Natural killer cell (primary cell): Measurements from ENCODE around the gene SYNDIG1. TPM values are rescaled to one million over a fixed set of nuclear protein-coding genes. Genes with fewer than 3 reads are reported as not detected.

Experiments
- ATAC-seq, 3 donors: fragments of 150-1000 bp in 2 of 3; fragments of 200-7000 bp in 1 of 3; cut with Tn5 transposase; 1 replicate in 1 of 3; 2 replicates in 2 of 3; pipeline ENCODE4 v1.10.0; 2021; ENCODE audit warnings: mild to moderate bottlenecking in 2 of 3, moderate library complexity in 2 of 3
- DNase-seq, 2 donors: peaks; one replicate each; pipeline versions ENCODE4 v3.0.0 to v3.0.0-alpha.2; 2013 to 2021; ENCODE audit warnings: mixed read lengths in 1 of 2
- H3K27ac ChIP-seq: one replicate; pipeline ENCODE4 v1.5.1; 2013; ENCODE audit warnings: mild to moderate bottlenecking, low read length
- H3K27me3 ChIP-seq: one replicate; pipeline ENCODE4 v1.6.1; 2013; ENCODE audit warnings: low read length; ENCODE audit not compliant: control insufficient read depth, insufficient read depth
- H3K36me3 ChIP-seq: one replicate; pipeline ENCODE4 v1.6.1; 2013; ENCODE audit warnings: low read length; ENCODE audit not compliant: control insufficient read depth, insufficient read depth
- H3K4me1 ChIP-seq: one replicate; pipeline ENCODE4 v1.6.1; 2013; ENCODE audit warnings: low read length; ENCODE audit not compliant: control insufficient read depth, insufficient read depth
- H3K4me3 ChIP-seq: one replicate; pipeline ENCODE4 v1.5.1; 2013; ENCODE audit warnings: low read length
- H3K9me3 ChIP-seq: one replicate; pipeline ENCODE4 v1.6.1; 2013; ENCODE audit warnings: low read length; ENCODE audit not compliant: control insufficient read depth, insufficient read depth
- H3K27ac Mint-ChIP-seq, 2 donors: one replicate each; pipeline ENCODE4 v1.8.0; 2022; ENCODE audit warnings: mild to moderate bottlenecking in 2 of 2, mixed read lengths in 2 of 2, moderate library complexity in 1 of 2
- H3K27me3 Mint-ChIP-seq, 2 donors: one replicate each; pipeline ENCODE4 v1.8.0; 2022; ENCODE audit warnings: low read depth in 2 of 2, mixed read lengths in 2 of 2
- H3K36me3 Mint-ChIP-seq: one replicate; pipeline ENCODE4 v1.8.0; 2022; ENCODE audit warnings: mixed read lengths
- H3K4me1 Mint-ChIP-seq, 2 donors: one replicate each; pipeline ENCODE4 v1.8.0; 2022; ENCODE audit warnings: mixed read lengths in 2 of 2
- H3K4me3 Mint-ChIP-seq: one replicate; pipeline ENCODE4 v1.8.0; 2022; ENCODE audit warnings: mild to moderate bottlenecking, moderate library complexity, mixed read lengths
- H3K9me3 Mint-ChIP-seq, 2 donors: one replicate each; pipeline ENCODE4 v1.8.0; 2022; ENCODE audit warnings: mixed read lengths in 2 of 2
- CTCF ChIP-seq: fragments of 200-600 bp; IDR thresholded peaks from one replicate; pipeline ENCODE4 v1.8.0; 2022; ENCODE audit warnings: antibody characterized with exemption
- WGBS: methylation state at CpG from one replicate; pipeline ENCODE4 v1.1.7; 2013; ENCODE audit warnings: missing lambda C conversion rate; ENCODE audit not compliant: insufficient coverage; 5-methylcytosine and 5-hydroxymethylcytosine counted together
- intact Hi-C: fragments of 100-400 bp; cut with micrococcal nuclease; formaldehyde crosslinking; loops from one replicate; pipeline ENCODE4 v1.14.2; 2022
- total RNA-seq, 4 donors: library from RNA; stranded (reverse); fragments of 120-200 nt in 1 of 4; gene quantifications; one replicate each; pipeline versions ENCODE4 v1.2.3 to v1.2.4, GENCODE V29; 2013 to 2022

SYNDIG1 gene
- total RNA-seq, 3 donors from 2014 or later (not counting 1 experiment from before 2014, with no cell fraction given): not detected

- Histone ChIP-seq H3K4me3 (no peak overlapping the region), H3K9me3 (no peaks in the 10 kb centered on the region), H3K4me1 (no peaks in the 10 kb centered on the region), H3K36me3 (no peaks in the 10 kb centered on the region), H3K27me3 (no peaks in the 10 kb centered on the region), H3K27ac (no peak overlapping the region)
- intact Hi-C loops: no loop called here
- no peaks in the 10 kb centered on the region for H3K4me1 Mint-ChIP-seq
- no peak overlapping the region for H3K4me3 Mint-ChIP-seq
- no peak for ATAC-seq
- H3K27me3 Mint-ChIP-seq: peaks cover 16 to 32% of the 10 kb centered on the region in 2 donors
- 95% methylated on average over 2 of the region's 2 CpGs for WGBS
- H3K9me3 Mint-ChIP-seq: no peaks in the 10 kb centered on the region
- no peak for TF ChIP-seq CTCF
- no peaks in the 10 kb centered on the region for H3K36me3 Mint-ChIP-seq
- H3K27ac Mint-ChIP-seq: no peak overlapping the region
- no peak for DNase-seq
Measured at GRCh38 chr20:24436160-24436559, 33.3 kb upstream of the SYNDIG1 start.

- 75% methylated on average over 7 of the region's 8 CpGs for WGBS
- Mint-ChIP-seq H3K27ac (no peak overlapping the region), H3K27me3 (peaks cover 17 to 39% of the 10 kb centered on the region in 2 donors), H3K36me3 (no peaks in the 10 kb centered on the region), H3K4me3 (no peak overlapping the region), H3K9me3 (no peaks in the 10 kb centered on the region), H3K4me1 (no peaks in the 10 kb centered on the region)
- no peaks in the 10 kb centered on the region for H3K36me3 ChIP-seq
- H3K9me3 ChIP-seq: no peaks in the 10 kb centered on the region
- ATAC-seq: no peak
- H3K4me1 ChIP-seq: no peaks in the 10 kb centered on the region
- no peaks in the 10 kb centered on the region for H3K27me3 ChIP-seq
- TF ChIP-seq CTCF: no peak
- intact Hi-C loops: no loop called here
- no peak overlapping the region for H3K27ac ChIP-seq
- no peak for DNase-seq
- no peak overlapping the region for H3K4me3 ChIP-seq
Measured at GRCh38 chr20:24437196-24438082, 32.0 kb upstream of the SYNDIG1 start.

GRCh38 chr20:24438331-24438730 lies 31.1 kb upstream of the SYNDIG1 start:
- no peak for TF ChIP-seq CTCF
- H3K27ac Mint-ChIP-seq: no peak overlapping the region
- H3K27me3 ChIP-seq: no peaks in the 10 kb centered on the region
- no peaks in the 10 kb centered on the region for H3K4me1 Mint-ChIP-seq
- no peaks in the 10 kb centered on the region for H3K9me3 Mint-ChIP-seq
- no peaks in the 10 kb centered on the region for H3K4me1 ChIP-seq
- no peaks in the 10 kb centered on the region for H3K9me3 ChIP-seq
- no peaks in the 10 kb centered on the region for H3K36me3 Mint-ChIP-seq
- peaks cover 16 to 31% of the 10 kb centered on the region in 2 donors for H3K27me3 Mint-ChIP-seq
- ATAC-seq: no peak
- intact Hi-C loops: no loop called here
- H3K36me3 ChIP-seq: no peaks in the 10 kb centered on the region
- H3K27ac ChIP-seq: no peak overlapping the region
- DNase-seq: no peak
- no peak overlapping the region for H3K4me3 Mint-ChIP-seq
- no peak overlapping the region for H3K4me3 ChIP-seq
- WGBS: 92% methylated on average over 2 of the region's 2 CpGs
